ENCODE measurements around the gene DPP4. TPM values are rescaled to one million over a fixed set of nuclear protein-coding genes. Genes with fewer than 3 reads are reported as not detected.

Gene DPP4
- total RNA-seq, 1 donor from 2014 or later, result 3.8 TPM

- DNase-seq (ENCODE audit: extremely low read depth, low read depth, low spot score), result no peak
Observed at GRCh38 chr2:162022290-162022945, 51.6 kb downstream of the DPP4 start.

- no peak for DNase-seq (ENCODE audit: extremely low read depth, low read depth, low spot score)
Observed at GRCh38 chr2:162021516-162022058, 52.4 kb downstream of the DPP4 start.

- DNase-seq (ENCODE audit: extremely low read depth, low read depth, low spot score), result no peak
Observed at GRCh38 chr2:162018530-162018929, 55.5 kb downstream of the DPP4 start.

- no peak for DNase-seq (ENCODE audit: extremely low read depth, low read depth, low spot score)
Observed at GRCh38 chr2:162017233-162017632, 56.8 kb downstream of the DPP4 start.

GRCh38 chr2:162016080-162016479 lies 57.9 kb downstream of the DPP4 start:
- DNase-seq (ENCODE audit: extremely low read depth, low read depth, low spot score), result no peak

GRCh38 chr2:162014751-162015150 lies 59.3 kb downstream of the DPP4 start:
- DNase-seq (ENCODE audit: extremely low read depth, low read depth, low spot score), result no peak

- DNase-seq (ENCODE audit: extremely low read depth, low read depth, low spot score), result no peak
Observed at GRCh38 chr2:162013514-162014475, 60.2 kb downstream of the DPP4 start.

GRCh38 chr2:162012565-162013058 lies 61.4 kb downstream of the DPP4 start:
- no peak for DNase-seq (ENCODE audit: extremely low read depth, low read depth, low spot score)

GRCh38 chr2:162011706-162012564 lies 62.1 kb downstream of the DPP4 start:
- DNase-seq (ENCODE audit: extremely low read depth, low read depth, low spot score), result no peak

- no peak for DNase-seq (ENCODE audit: extremely low read depth, low read depth, low spot score)
Observed at GRCh38 chr2:162009543-162009942, 64.5 kb downstream of the DPP4 start.

- no peak for DNase-seq (ENCODE audit: extremely low read depth, low read depth, low spot score)
Observed at GRCh38 chr2:162007447-162008040, 66.5 kb downstream of the DPP4 start.

GRCh38 chr2:162006337-162006736 lies 67.7 kb downstream of the DPP4 start:
- DNase-seq (ENCODE audit: extremely low read depth, low read depth, low spot score), result no peak

GRCh38 chr2:162004031-162004430 lies 70.0 kb downstream of the DPP4 start:
- DNase-seq (ENCODE audit: extremely low read depth, low read depth, low spot score), result no peak

GRCh38 chr2:162002623-162003235 lies 71.3 kb downstream of the DPP4 start:
- no peak for DNase-seq (ENCODE audit: extremely low read depth, low read depth, low spot score)

GRCh38 chr2:162000431-162000830 lies 73.6 kb downstream of the DPP4 start:
- no peak for DNase-seq (ENCODE audit: extremely low read depth, low read depth, low spot score)

GRCh38 chr2:161999321-161999720 lies 74.7 kb downstream of the DPP4 start:
- no peak for DNase-seq (ENCODE audit: extremely low read depth, low read depth, low spot score)

GRCh38 chr2:161998857-161999256 lies 75.2 kb downstream of the DPP4 start:
- DNase-seq (ENCODE audit: extremely low read depth, low read depth, low spot score), result no peak

- DNase-seq (ENCODE audit: extremely low read depth, low read depth, low spot score), result no peak
Observed at GRCh38 chr2:161997916-161998471, 76.0 kb downstream of the DPP4 start.

- DNase-seq (ENCODE audit: extremely low read depth, low read depth, low spot score), result no peak
Observed at GRCh38 chr2:161995553-161996016, 78.4 kb downstream of the DPP4 start.
